ENCODE measurements around the gene NAALADL2. TPM values are rescaled to one million over a fixed set of nuclear protein-coding genes. Genes with fewer than 3 reads are reported as not detected.

The NAALADL2 gene
- polyA plus RNA-seq, 3 donors: not detected

DNA sequence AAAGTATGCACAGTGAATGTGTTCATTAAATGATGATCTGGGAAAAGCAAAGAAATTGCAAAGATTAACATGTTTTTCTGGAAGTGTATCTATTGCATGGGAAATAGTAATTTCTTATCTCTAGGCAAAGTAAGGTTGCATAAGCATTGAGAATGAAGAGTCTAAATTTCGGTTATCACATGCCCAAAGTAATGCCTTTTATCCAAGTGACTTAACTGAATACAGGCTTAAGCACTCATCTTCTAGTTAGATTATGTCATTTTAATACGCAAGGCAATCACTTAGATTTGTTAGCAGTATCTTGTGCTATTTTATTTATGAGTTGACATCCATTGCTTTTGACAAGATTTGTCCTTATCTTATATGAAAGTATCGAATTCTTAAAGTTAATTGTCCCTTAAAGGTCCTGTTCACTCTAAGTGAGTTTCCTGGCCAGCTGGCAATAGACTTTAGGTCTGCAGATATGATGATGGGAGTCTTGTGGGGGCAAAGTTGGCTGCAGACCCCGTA is 100.5 kb downstream of the NAALADL2 start:
- Histone ChIP-seq H3K4me2 (replicated peaks; ENCODE audit: extremely low read depth, low read length, poor library complexity, severe bottlenecking) (no peak overlapping the region), H3K27ac (ENCODE audit: low read depth in 1 of 2, low read length in 2 of 2) (no peak overlapping the region), H3K79me2 (ENCODE audit: insufficient read depth, low read length) (no peaks in the 10 kb centered on the region), H2AFZ (ENCODE audit: insufficient read depth, low read depth, low read length, poor library complexity, severe bottlenecking) (no peak overlapping the region), H3K4me1 (ENCODE audit: control insufficient read depth in 1 of 2, insufficient read depth in 2 of 2, low read length in 2 of 2) (no peaks in the 10 kb centered on the region), H3K9me3 (replicated peaks in 1 of 2; ENCODE audit: control insufficient read depth in 1 of 2, insufficient read depth in 1 of 2, low read length in 2 of 2) (no peaks in the 10 kb centered on the region), H3K4me3 (replicated peaks in 1 of 3; ENCODE audit: low read depth in 2 of 3, low read length in 3 of 3) (no peak overlapping the region), H3K9ac (ENCODE audit: insufficient read depth, low read length, poor library complexity, severe bottlenecking) (no peak overlapping the region), H3K27me3 (ENCODE audit: control insufficient read depth in 2 of 2, insufficient read depth in 2 of 2, low read length in 2 of 2) (no peaks in the 10 kb centered on the region), H4K20me1 (ENCODE audit: insufficient read depth, low read length) (no peaks in the 10 kb centered on the region), H3K36me3 (replicated peaks in 1 of 2; ENCODE audit: control insufficient read depth in 1 of 2, insufficient read depth in 2 of 2, low read length in 2 of 2) (no peaks in the 10 kb centered on the region)
- 86% methylated on average over 2 of the region's 4 CpGs for WGBS (ENCODE audit: insufficient coverage)
- TF ChIP-seq, protein P1, sequence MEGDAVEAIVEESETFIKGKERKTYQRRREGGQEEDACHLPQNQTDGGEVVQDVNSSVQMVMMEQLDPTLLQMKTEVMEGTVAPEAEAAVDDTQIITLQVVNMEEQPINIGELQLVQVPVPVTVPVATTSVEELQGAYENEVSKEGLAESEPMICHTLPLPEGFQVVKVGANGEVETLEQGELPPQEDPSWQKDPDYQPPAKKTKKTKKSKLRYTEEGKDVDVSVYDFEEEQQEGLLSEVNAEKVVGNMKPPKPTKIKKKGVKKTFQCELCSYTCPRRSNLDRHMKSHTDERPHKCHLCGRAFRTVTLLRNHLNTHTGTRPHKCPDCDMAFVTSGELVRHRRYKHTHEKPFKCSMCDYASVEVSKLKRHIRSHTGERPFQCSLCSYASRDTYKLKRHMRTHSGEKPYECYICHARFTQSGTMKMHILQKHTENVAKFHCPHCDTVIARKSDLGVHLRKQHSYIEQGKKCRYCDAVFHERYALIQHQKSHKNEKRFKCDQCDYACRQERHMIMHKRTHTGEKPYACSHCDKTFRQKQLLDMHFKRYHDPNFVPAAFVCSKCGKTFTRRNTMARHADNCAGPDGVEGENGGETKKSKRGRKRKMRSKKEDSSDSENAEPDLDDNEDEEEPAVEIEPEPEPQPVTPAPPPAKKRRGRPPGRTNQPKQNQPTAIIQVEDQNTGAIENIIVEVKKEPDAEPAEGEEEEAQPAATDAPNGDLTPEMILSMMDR (IDR thresholded peaks at IDR 0.05): no peak
- intact Hi-C loops (cut with micrococcal nuclease): no loop called here
- H3K36me3 Mint-ChIP-seq: no peaks in the 10 kb centered on the region
- no peak overlapping the region for H3K4me3 Mint-ChIP-seq
- H3K9me3 Mint-ChIP-seq: peaks cover 0 to 3% (median 0%) of the 10 kb centered on the region in 7 donors
- H3K27me3 Mint-ChIP-seq (ENCODE audit: low read depth in 3 of 3): no peaks in the 10 kb centered on the region
- no peak overlapping the region for H3K27ac Mint-ChIP-seq
- no peak for DNase-seq
- H3K4me1 Mint-ChIP-seq: peaks cover 3% of the 10 kb centered on the region

DNA sequence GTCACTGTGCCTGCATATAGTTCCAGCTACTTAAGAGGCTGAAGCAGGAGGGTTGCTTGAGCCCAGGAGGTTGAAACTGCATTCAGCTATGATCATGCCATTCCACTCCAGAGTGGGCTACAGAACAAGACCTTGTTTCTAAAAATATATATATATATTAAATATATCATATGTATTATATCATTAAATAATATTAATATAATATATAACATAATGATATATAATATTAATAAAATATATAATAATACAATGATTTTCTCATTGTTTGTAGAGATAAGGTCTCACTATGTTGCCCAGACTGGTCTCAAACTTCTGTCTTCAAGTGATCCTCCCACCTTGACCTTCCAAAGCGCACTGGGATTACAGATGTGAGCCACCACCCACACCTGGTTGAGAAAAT is 101.8 kb downstream of the NAALADL2 start:
- WGBS (ENCODE audit: insufficient coverage): no CpG with 5 or more reads among the region's 1 CpG

More for the DNA sequence above, 101.8 kb downstream of the NAALADL2 start:
- H3K27ac Mint-ChIP-seq: no peak overlapping the region
- intact Hi-C loops (cut with micrococcal nuclease): no loop called here
- Histone ChIP-seq H4K20me1 (ENCODE audit: insufficient read depth, low read length) (no peaks in the 10 kb centered on the region), H3K9ac (ENCODE audit: insufficient read depth, low read length, poor library complexity, severe bottlenecking) (no peak overlapping the region), H3K4me1 (ENCODE audit: control insufficient read depth in 1 of 2, insufficient read depth in 2 of 2, low read length in 2 of 2) (no peaks in the 10 kb centered on the region), H3K9me3 (replicated peaks in 1 of 2; ENCODE audit: control insufficient read depth in 1 of 2, insufficient read depth in 1 of 2, low read length in 2 of 2) (peaks cover 0 to 3% of the 10 kb centered on the region in 2 donors), H3K27me3 (ENCODE audit: control insufficient read depth in 2 of 2, insufficient read depth in 2 of 2, low read length in 2 of 2) (no peaks in the 10 kb centered on the region), H2AFZ (ENCODE audit: insufficient read depth, low read depth, low read length, poor library complexity, severe bottlenecking) (no peak overlapping the region), H3K4me2 (replicated peaks; ENCODE audit: extremely low read depth, low read length, poor library complexity, severe bottlenecking) (no peak overlapping the region), H3K79me2 (ENCODE audit: insufficient read depth, low read length) (no peaks in the 10 kb centered on the region), H3K36me3 (replicated peaks in 1 of 2; ENCODE audit: control insufficient read depth in 1 of 2, insufficient read depth in 2 of 2, low read length in 2 of 2) (no peaks in the 10 kb centered on the region), H3K4me3 (replicated peaks in 1 of 3; ENCODE audit: low read depth in 2 of 3, low read length in 3 of 3) (no peak overlapping the region), H3K27ac (ENCODE audit: low read depth in 1 of 2, low read length in 2 of 2) (no peak overlapping the region)
- H3K4me1 Mint-ChIP-seq: peaks cover 3% of the 10 kb centered on the region
- DNase-seq: no peak
- no peak overlapping the region for H3K4me3 Mint-ChIP-seq
- no peaks in the 10 kb centered on the region for H3K27me3 Mint-ChIP-seq (ENCODE audit: low read depth in 3 of 3)
- H3K9me3 Mint-ChIP-seq: peaks cover 0 to 7% (median 2%) of the 10 kb centered on the region in 7 donors
- H3K36me3 Mint-ChIP-seq: no peaks in the 10 kb centered on the region
- TF ChIP-seq, protein P1 (IDR thresholded peaks at IDR 0.05): no peak

Data from CD14-positive monocyte (primary cell).